Prostate gland (tissue), 2 donors: ENCODE measurements around the gene ZC3H18.

Experiments used
- POLR2AphosphoS5 ChIP-seq: sonication (generic); formaldehyde crosslinking; IDR thresholded peaks from one replicate; pipeline ENCODE4 v1.6.1; 2017; ENCODE audit warnings: antibody characterized with exemption
- TF ChIP-seq, protein P1 (sequence below), 4 experiments: fragments of 200-600 bp in 2 of 4; fragments of 450-650 bp in 2 of 4; sonication (generic) in 2 of 4; IDR thresholded peaks; 1 replicate in 3 of 4; 2 replicates in 1 of 4; pipeline ENCODE4 v1.5.1; 2016 to 2019; ENCODE audit warnings: antibody characterized with exemption in 4 of 4, mild to moderate bottlenecking in 2 of 4, moderate library complexity in 2 of 4

DNA sequence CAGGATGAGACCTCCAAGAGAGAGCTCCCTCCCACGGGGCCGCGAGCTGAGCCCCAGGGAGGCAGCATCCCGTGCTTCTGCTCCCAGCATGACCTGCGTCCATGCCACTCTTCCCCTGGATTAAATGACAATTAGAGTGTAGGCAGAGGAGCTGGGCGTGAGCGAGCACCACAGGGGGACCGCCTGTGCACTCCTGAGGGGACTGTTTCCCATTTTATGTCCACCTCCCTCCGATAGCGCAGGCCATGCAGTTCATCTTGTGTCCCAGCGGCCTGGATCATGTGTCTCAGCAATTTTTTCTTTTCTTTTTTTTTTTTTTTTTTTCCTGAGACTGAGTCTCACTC lies 62.4 kb downstream of the ZC3H18 start:
- no peak for TF ChIP-seq POLR2AphosphoS5
- TF ChIP-seq, protein P1, sequence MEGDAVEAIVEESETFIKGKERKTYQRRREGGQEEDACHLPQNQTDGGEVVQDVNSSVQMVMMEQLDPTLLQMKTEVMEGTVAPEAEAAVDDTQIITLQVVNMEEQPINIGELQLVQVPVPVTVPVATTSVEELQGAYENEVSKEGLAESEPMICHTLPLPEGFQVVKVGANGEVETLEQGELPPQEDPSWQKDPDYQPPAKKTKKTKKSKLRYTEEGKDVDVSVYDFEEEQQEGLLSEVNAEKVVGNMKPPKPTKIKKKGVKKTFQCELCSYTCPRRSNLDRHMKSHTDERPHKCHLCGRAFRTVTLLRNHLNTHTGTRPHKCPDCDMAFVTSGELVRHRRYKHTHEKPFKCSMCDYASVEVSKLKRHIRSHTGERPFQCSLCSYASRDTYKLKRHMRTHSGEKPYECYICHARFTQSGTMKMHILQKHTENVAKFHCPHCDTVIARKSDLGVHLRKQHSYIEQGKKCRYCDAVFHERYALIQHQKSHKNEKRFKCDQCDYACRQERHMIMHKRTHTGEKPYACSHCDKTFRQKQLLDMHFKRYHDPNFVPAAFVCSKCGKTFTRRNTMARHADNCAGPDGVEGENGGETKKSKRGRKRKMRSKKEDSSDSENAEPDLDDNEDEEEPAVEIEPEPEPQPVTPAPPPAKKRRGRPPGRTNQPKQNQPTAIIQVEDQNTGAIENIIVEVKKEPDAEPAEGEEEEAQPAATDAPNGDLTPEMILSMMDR (IDR thresholded peaks at IDR 0.05), result no peak
